PC-9 (cell line): ENCODE measurements around the gene NSMCE3. TPM values are rescaled to one million over a fixed set of nuclear protein-coding genes. Genes with fewer than 3 reads are reported as not detected.
A peak's percentile ranks its signal among the peaks of the same experiment; 100 is the strongest.

Experiments
- BruUV-seq: library from RNA; stranded (reverse); fragments of 400-500 nt; replicated peaks from 2 replicates; lab custom pipeline; 2021; lab: Mats Ljungman, UMichigan
- CTCF ChIA-PET: fragments of 300-600 bp; sonication (Branson Sonifier 250); formaldehyde crosslinking; loops from one replicate; lab custom pipeline; 2022; ENCODE audit warnings: antibody characterized with exemption; lab: Charles Lee
- POLR2A ChIA-PET: fragments of 300-600 bp; sonication (Branson Sonifier 250); formaldehyde crosslinking; loops from one replicate; lab custom pipeline; 2022; ENCODE audit warnings: antibody characterized with exemption; ENCODE audit not compliant: unreplicated experiment; lab: Charles Lee
- DNase-seq, 2 experiments: peaks; one replicate each; pipeline versions ENCODE4 v3.0.0 to v3.0.0-alpha.2; 2015 to 2022; ENCODE audit warnings: mixed read lengths in 1 of 2
- H2AFZ ChIP-seq: fragments of 200-600 bp; sonication (generic); 2 replicates; pipeline ENCODE4 v1.8.1; 2017; ENCODE audit warnings: antibody characterized with exemption
- H3F3A ChIP-seq: fragments of 200-600 bp; sonication (generic); 2 replicates; pipeline ENCODE4 v1.8.1; 2017; ENCODE audit warnings: antibody characterized with exemption, mild to moderate bottlenecking, low read depth; ENCODE audit not compliant: insufficient read depth
- H3K27ac ChIP-seq: fragments of 200-600 bp; sonication (generic); 2 replicates; pipeline ENCODE4 v1.6.1; 2016; ENCODE audit warnings: mixed run types
- H3K27me3 ChIP-seq: fragments of 200-600 bp; sonication (generic); 2 replicates; pipeline ENCODE4 v1.6.1; 2016; ENCODE audit warnings: low read depth, mixed run types; ENCODE audit not compliant: insufficient read depth
- H3K36me3 ChIP-seq: fragments of 200-600 bp; sonication (generic); 2 replicates; pipeline ENCODE4 v1.6.1; 2016; ENCODE audit warnings: low read depth, mixed run types
- H3K4me1 ChIP-seq: fragments of 200-600 bp; sonication (generic); replicated peaks from 2 replicates; pipeline ENCODE4 v1.6.1; 2016; ENCODE audit warnings: mixed run types; ENCODE audit not compliant: insufficient read depth
- H3K4me2 ChIP-seq: fragments of 200-600 bp; sonication (generic); 2 replicates; pipeline ENCODE4 v1.6.1; 2017; ENCODE audit warnings: mixed run types
- H3K4me3 ChIP-seq: fragments of 200-600 bp; sonication (generic); 2 replicates; pipeline ENCODE4 v1.6.1; 2016; ENCODE audit warnings: mixed run types
- H3K79me2 ChIP-seq: fragments of 200-600 bp; sonication (generic); 2 replicates; pipeline ENCODE4 v1.6.1; 2017; ENCODE audit warnings: low read depth, mixed run types
- H3K9me2 ChIP-seq: fragments of 200-600 bp; sonication (generic); 2 replicates; pipeline ENCODE4 v1.8.1; 2017; ENCODE audit warnings: mild to moderate bottlenecking; ENCODE audit not compliant: insufficient read depth
- H3K9me3 ChIP-seq: fragments of 200-600 bp; sonication (generic); 2 replicates; pipeline ENCODE4 v1.8.1; 2016; ENCODE audit warnings: low read depth; ENCODE audit not compliant: insufficient read depth
- H4K20me1 ChIP-seq: fragments of 200-600 bp; sonication (generic); 2 replicates; pipeline ENCODE4 v1.8.1; 2017; ENCODE audit not compliant: insufficient read depth
- CTCF ChIP-seq: fragments of 200-600 bp; sonication (generic); conservative IDR thresholded peaks from 2 replicates; pipeline ENCODE4 v1.6.1; 2017; ENCODE audit warnings: mixed run types, antibody characterized with exemption, mild to moderate bottlenecking, moderate library complexity
- EZH2 ChIP-seq: fragments of 200-600 bp; sonication (generic); IDR thresholded peaks from 2 replicates; pipeline ENCODE4 v1.8.0; 2017; ENCODE audit warnings: antibody characterized with exemption, low read depth
- intact Hi-C: fragments of 100-400 bp; cut with micrococcal nuclease; formaldehyde crosslinking; loops from one replicate; pipeline ENCODE4 v1.10.0; 2022; ENCODE audit not compliant: unreplicated experiment
- total RNA-seq: library from RNA; stranded (reverse); gene quantifications from 2 replicates; pipeline ENCODE4 v1.2.3, GENCODE V29; 2021

NSMCE3 gene
- total RNA-seq, 1 experiment from 2014 or later = 4.0 TPM

- Histone ChIP-seq H3F3A (no peaks in the 10 kb centered on the region), H3K9me3 (no peaks in the 10 kb centered on the region), H3K79me2 (no peaks in the 10 kb centered on the region), H3K27me3 (peaks cover 4% of the 10 kb centered on the region; the same call in 1 of the 2 replicates), H3K27ac (no peak overlapping the region), H3K36me3 (no peaks in the 10 kb centered on the region), H3K9me2 (no peaks in the 10 kb centered on the region), H3K4me2 (no peak overlapping the region), H4K20me1 (no peaks in the 10 kb centered on the region), H3K4me1 (no peaks in the 10 kb centered on the region; the same call in 1 of the 2 replicates), H2AFZ (no peak overlapping the region), H3K4me3 (no peak overlapping the region)
- DNase-seq = no peak
- ChIA-PET POLR2A (no interaction called here), CTCF (no interaction called here)
- intact Hi-C loops = no loop called here
- no TSS peak for BruUV-seq
- TF ChIP-seq EZH2 (no peak), CTCF (no peak)
These were observed 5.3 kb upstream of the NSMCE3 start for GRCh38 chr15:29274946-29275345.

- BruUV-seq = no TSS peak
- Histone ChIP-seq H3F3A (no peaks in the 10 kb centered on the region), H3K36me3 (no peaks in the 10 kb centered on the region), H3K27ac (no peak overlapping the region), H3K4me1 (no peaks in the 10 kb centered on the region; the same call in 1 of the 2 replicates), H3K9me3 (no peaks in the 10 kb centered on the region), H3K27me3 (peaks cover 4% of the 10 kb centered on the region; the same call in 1 of the 2 replicates), H3K4me2 (no peak overlapping the region), H3K9me2 (no peaks in the 10 kb centered on the region), H2AFZ (no peak overlapping the region), H3K4me3 (no peak overlapping the region), H4K20me1 (no peaks in the 10 kb centered on the region), H3K79me2 (no peaks in the 10 kb centered on the region)
- no peak for DNase-seq
- ChIA-PET CTCF (no interaction called here), POLR2A (no interaction called here)
- TF ChIP-seq EZH2 (no peak), CTCF (no peak)
- intact Hi-C loops = no loop called here
These were observed 2.6 kb upstream of the NSMCE3 start for GRCh38 chr15:29272219-29272618.

- Histone ChIP-seq H3K27me3 (no peaks in the 10 kb centered on the region; the same call in 1 of the 2 replicates), H3K9me2 (no peaks in the 10 kb centered on the region), H3K79me2 (no peaks in the 10 kb centered on the region), H3K4me1 (no peaks in the 10 kb centered on the region; the same call in 1 of the 2 replicates), H2AFZ (no peak overlapping the region), H3K36me3 (no peaks in the 10 kb centered on the region), H3K4me3 (no peak overlapping the region), H3F3A (no peaks in the 10 kb centered on the region), H3K27ac (no peak overlapping the region), H4K20me1 (no peaks in the 10 kb centered on the region), H3K4me2 (0 out of 2 replicates have a peak overlapping the region, but pooled peaks have one; percentile 90), H3K9me3 (no peaks in the 10 kb centered on the region)
- ChIA-PET CTCF (no interaction called here), POLR2A (no interaction called here)
- TF ChIP-seq CTCF (no peak), EZH2 (no peak)
- DNase-seq = no peak
- intact Hi-C loops = no loop called here
- BruUV-seq = no TSS peak
These were observed 1.4 kb upstream of the NSMCE3 start for GRCh38 chr15:29270976-29271375.
